AG09309 (cell line): Measurements from ENCODE around the gene PLPPR1.

Source experiments
- DNase-seq: peaks from one replicate; pipeline ENCODE4 v3.0.0-alpha.2; 2010; ENCODE audit warnings: low read depth
- H3K4me3 ChIP-seq: 2 replicates; pipeline ENCODE4 v1.5.1; 2011; ENCODE audit warnings: mild to moderate bottlenecking, low read depth, low read length, moderate library complexity; ENCODE audit not compliant: control insufficient read depth
- CTCF ChIP-seq: IDR thresholded peaks from 2 replicates; pipeline ENCODE4 v1.5.1; 2011; ENCODE audit warnings: mild to moderate bottlenecking, low read depth, low read length, inconsistent platforms; ENCODE audit not compliant: insufficient read depth, control insufficient read depth; ENCODE audit errors: missing control alignments

PLPPR1 gene

GRCh38 chr9:101242651-101243050 is 214.1 kb downstream of the PLPPR1 start:
- TF ChIP-seq CTCF = no peak
- no peak overlapping the region for H3K4me3 ChIP-seq
- no peak for DNase-seq

GRCh38 chr9:101246691-101247090 is 218.2 kb downstream of the PLPPR1 start:
- no peak overlapping the region for H3K4me3 ChIP-seq
- DNase-seq = no peak
- no peak for TF ChIP-seq CTCF

GRCh38 chr9:101247297-101247696 is 218.8 kb downstream of the PLPPR1 start:
- no peak for TF ChIP-seq CTCF
- no peak for DNase-seq
- H3K4me3 ChIP-seq = no peak overlapping the region

- no peak overlapping the region for H3K4me3 ChIP-seq
- TF ChIP-seq CTCF = no peak
- DNase-seq = no peak
These were observed 226.4 kb downstream of the PLPPR1 start for GRCh38 chr9:101254733-101255433.

GRCh38 chr9:101264727-101265126 is 236.2 kb downstream of the PLPPR1 start:
- no peak for TF ChIP-seq CTCF

GRCh38 chr9:101265261-101265660 is 236.7 kb downstream of the PLPPR1 start:
- TF ChIP-seq CTCF = no peak
- H3K4me3 ChIP-seq = no peak overlapping the region
- DNase-seq = no peak

More at GRCh38 chr9:101264727-101265126, 236.2 kb downstream of the PLPPR1 start:
- no peak for DNase-seq
- H3K4me3 ChIP-seq = no peak overlapping the region
